Adrenal gland (tissue), 12 donors: Measurements from ENCODE around the gene MBTD1. TPM values are rescaled to one million over a fixed set of nuclear protein-coding genes. Genes with fewer than 3 reads are reported as not detected.

Source experiments
- DNase-seq, 7 donors: peaks; one replicate each; pipeline ENCODE4 v3.0.0-alpha.2; 2019 to 2020
- H3K27ac ChIP-seq, 5 donors: fragments of 200-600 bp; sonication (generic) in 4 of 5; 1 replicate in 3 of 5; 2 replicates in 2 of 5; pipeline versions ENCODE4 v1.5.1 to v1.8.0; 2016 to 2020; ENCODE audit warnings: mild to moderate bottlenecking in 1 of 5
- H3K27me3 ChIP-seq: fragments of 200-600 bp; 2 replicates; pipeline ENCODE4 v1.8.0; 2021
- H3K36me3 ChIP-seq, 2 donors: fragments of 200-600 bp; replicated peaks in 1 of 2; 1 replicate in 1 of 2; 2 replicates in 1 of 2; pipeline versions ENCODE4 v1.5.1 to v1.8.0; 2018 to 2022
- H3K4me1 ChIP-seq, 2 donors: fragments of 200-600 bp; replicated peaks in 1 of 2; 1 replicate in 1 of 2; 2 replicates in 1 of 2; pipeline versions ENCODE4 v1.5.1 to v1.8.0; 2018 to 2021
- H3K4me3 ChIP-seq, 4 donors: fragments of 200-600 bp; sonication (generic) in 3 of 4; one replicate each; pipeline ENCODE4 v1.5.1; 2016 to 2018
- H3K9me3 ChIP-seq, 3 donors: fragments of 200-600 bp; sonication (generic) in 1 of 3; replicated peaks in 1 of 3; 1 replicate in 2 of 3; 2 replicates in 1 of 3; pipeline versions ENCODE4 v1.5.1 to v1.8.0; 2016 to 2021
- CTCF ChIP-seq, 6 experiments: fragments of 450-650 bp in 4 of 6; fragments of 200-600 bp in 2 of 6; sonication (generic) in 1 of 6; IDR thresholded peaks; 1 replicate in 5 of 6; 2 replicates in 1 of 6; pipeline versions ENCODE4 v1.5.1 to v1.8.0; 2016 to 2021; ENCODE audit warnings: antibody characterized with exemption in 6 of 6, mild to moderate bottlenecking in 2 of 6, moderate library complexity in 1 of 6
- POLR2A ChIP-seq, 2 donors: fragments of 450-650 bp; IDR thresholded peaks; one replicate each; pipeline ENCODE4 v1.6.1; 2017; ENCODE audit warnings: antibody characterized with exemption in 2 of 2, mild to moderate bottlenecking in 2 of 2, moderate library complexity in 1 of 2
- WGBS, 4 donors: extraction: QIAGEN DNeasy Blood & Tissue Kit in 2 of 4; methylation state at CpG; one replicate each; pipeline versions ENCODE4 v1.1.5 to v1.1.7; 2013 to 2017; 5-methylcytosine and 5-hydroxymethylcytosine counted together
- intact Hi-C, 2 donors: fragments of 100-400 bp; cut with DNase I; formaldehyde crosslinking; loops; one replicate each; pipeline versions ENCODE4 v1.14.1 to v1.15.0; 2022 to 2023
- polyA plus RNA-seq, 3 donors: library from polyadenylated mRNA; stranded (reverse); fragments of 200-250 nt in 2 of 3; fragments of 350-450 nt in 1 of 3; fragmentation: Illumina TruSeq in 1 of 3; extraction: RNeasy Lipid Tissue Mini Kit (QIAGEN cat#74804) in 1 of 3; gene quantifications; one replicate each; pipeline ENCODE4 v1.2.3, GENCODE V29; 2013 to 2014
- total RNA-seq, 9 donors: library from RNA; depleted of rRNA in 4 of 9; stranded (reverse); fragments of >200 nt in 4 of 9; fragments of 120-200 nt in 1 of 9; fragmentation: NEBNext Ultra II Directional in 1 of 9; extraction: Animal tissue kit (Norgen Biotek cat#: 25700) in 1 of 9; gene quantifications; one replicate each; pipeline versions ENCODE4 v1.1.0 to v1.2.4, GENCODE V29; 2013 to 2023
- donor health status: healthy with polysubstance abuse.
- donor health status: Bipolar disorder and iron deficiency.
- donor health status: DM: yes; HTN: yes; CAD: no.
- donor health status: DM: no; HTN: no; CAD: no.
- donor health status: DM: no; HTN: no; CAD: no.
- donor health status: DM: yes; HTN: yes; CAD: no.

The MBTD1 gene
- total and polyA plus RNA-seq, 12 donors: 5.5 to 20.0 (median 10.3) TPM

GRCh38 chr17:51150932-51151331 is 108.9 kb downstream of the MBTD1 start:
- H3K27me3 ChIP-seq: no peaks in the 10 kb centered on the region
- H3K36me3 ChIP-seq: no peaks in the 10 kb centered on the region
- DNase-seq: no peak
- H3K27ac ChIP-seq: no peak overlapping the region
- H3K4me1 ChIP-seq: peaks cover 7 to 19% of the 10 kb centered on the region in 2 donors
- no peak for TF ChIP-seq POLR2A (IDR thresholded peaks at IDR 0.05)
- TF ChIP-seq CTCF (IDR thresholded peaks at IDR 0.05): no peak
- H3K9me3 ChIP-seq: no peaks in the 10 kb centered on the region
- intact Hi-C loops: loop anchor here in 1 of 2 donors (5.0 kb wide), 1 partner anchor 149 kb away; no protein-coding TSS in a partner anchor
- 77 to 93% (median 83%) methylated on average over 5 of the region's 5 CpGs for WGBS, 4 donors
- no peak overlapping the region for H3K4me3 ChIP-seq

GRCh38 chr17:51149163-51149562 is 110.7 kb downstream of the MBTD1 start:
- peaks cover 3 to 10% of the 10 kb centered on the region in 2 donors for H3K4me1 ChIP-seq
- H3K9me3 ChIP-seq: no peaks in the 10 kb centered on the region
- WGBS, 4 donors: 75 to 97% (median 85%) methylated on average over 2 of the region's 2 CpGs
- no peak for DNase-seq
- H3K36me3 ChIP-seq: no peaks in the 10 kb centered on the region
- H3K27me3 ChIP-seq: no peaks in the 10 kb centered on the region
- no peak overlapping the region for H3K4me3 ChIP-seq
- TF ChIP-seq POLR2A (IDR thresholded peaks at IDR 0.05): no peak
- TF ChIP-seq CTCF (IDR thresholded peaks at IDR 0.05): no peak
- intact Hi-C loops: loop anchor here in 1 of 2 donors (10.0 kb wide), 1 partner anchor 144 kb away; no protein-coding TSS in a partner anchor
- H3K27ac ChIP-seq: no peak overlapping the region

DNA sequence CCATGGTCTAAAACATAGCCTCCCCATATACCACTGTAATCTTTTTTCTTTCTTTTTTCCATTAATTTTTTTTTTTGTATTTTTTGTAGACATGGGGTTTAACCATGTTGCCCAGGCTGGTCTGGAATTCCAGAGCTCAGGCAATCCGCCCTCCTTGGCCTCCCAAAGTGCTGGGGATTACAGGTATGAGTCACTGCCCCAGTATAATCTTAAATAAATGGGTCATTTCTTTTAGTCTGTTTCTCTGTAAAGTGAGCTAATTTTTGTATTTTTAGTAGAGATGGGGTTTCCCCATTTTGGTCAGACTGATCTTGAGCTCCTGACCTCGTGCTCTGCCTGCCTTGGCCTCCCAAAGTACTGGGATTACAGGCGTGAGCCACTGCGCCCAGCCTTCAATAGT is 112.2 kb downstream of the MBTD1 start:
- 44 to 60% (median 57%) methylated on average over 4 of the region's 4 CpGs for WGBS, 4 donors
- no peaks in the 10 kb centered on the region for H3K9me3 ChIP-seq
- intact Hi-C loops: loop anchor here in 1 of 2 donors (10.0 kb wide), 1 partner anchor 143 kb away; no protein-coding TSS in a partner anchor
- H3K27me3 ChIP-seq: no peaks in the 10 kb centered on the region
- peaks cover 0 to 4% of the 10 kb centered on the region in 2 donors for H3K4me1 ChIP-seq
- DNase-seq: peak in 2 of 7 donors; percentile 16 to 22
- no peaks in the 10 kb centered on the region for H3K36me3 ChIP-seq
- H3K4me3 ChIP-seq: no peak overlapping the region
- peak overlapping the region in 2 of 5 donors; percentile 17 to 49 for H3K27ac ChIP-seq
- TF ChIP-seq CTCF (IDR thresholded peaks at IDR 0.05) (no peak), POLR2A (IDR thresholded peaks at IDR 0.05) (no peak)

DNA sequence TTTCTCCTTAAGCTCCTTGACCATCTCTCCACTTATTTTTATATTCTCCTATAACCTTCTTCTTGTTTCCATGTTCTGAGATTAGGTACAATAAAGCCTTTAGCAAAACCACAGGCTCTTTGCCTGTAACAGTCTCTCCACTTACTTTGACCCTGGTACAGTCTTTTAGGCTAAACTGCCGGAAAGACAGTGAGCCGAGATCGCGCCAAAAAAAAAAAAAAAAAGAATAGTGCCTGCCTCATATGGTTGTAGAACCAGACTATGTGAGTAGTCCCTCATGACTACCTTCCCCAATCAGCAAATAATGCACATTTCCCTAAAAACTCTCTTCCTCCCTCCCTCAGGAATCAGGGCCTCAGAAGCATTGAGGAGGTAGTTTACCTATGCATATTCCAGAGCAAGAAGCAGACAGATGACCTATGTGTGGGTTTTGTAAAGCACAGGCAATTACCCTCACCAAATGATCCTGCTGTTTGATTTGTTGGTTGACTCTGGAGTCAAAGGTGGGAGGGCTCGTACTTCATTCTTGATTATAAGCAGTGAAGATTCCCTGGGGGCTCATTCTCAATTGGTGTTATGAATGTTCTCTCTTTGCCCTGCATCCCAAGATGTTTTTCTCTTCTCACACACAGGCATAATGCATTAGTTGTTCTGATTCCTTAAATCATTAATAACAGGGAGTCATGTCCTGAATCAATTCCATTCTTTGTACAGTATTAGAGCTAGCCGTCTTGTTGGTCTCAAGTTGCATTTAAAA is 115.4 kb downstream of the MBTD1 start:
- Histone ChIP-seq H3K36me3 (no peaks in the 10 kb centered on the region), H3K27ac (no peak overlapping the region), H3K4me3 (no peak overlapping the region), H3K27me3 (no peaks in the 10 kb centered on the region), H3K9me3 (no peaks in the 10 kb centered on the region), H3K4me1 (no peaks in the 10 kb centered on the region)
- 61 to 85% (median 74%) methylated on average over 6 of the region's 6 CpGs for WGBS, 4 donors
- intact Hi-C loops: loop anchor here in 1 of 2 donors (10.0 kb wide), 1 partner anchor 140 kb away; no protein-coding TSS in a partner anchor
- no peak for DNase-seq
- TF ChIP-seq POLR2A (IDR thresholded peaks at IDR 0.05) (no peak), CTCF (IDR thresholded peaks at IDR 0.05) (no peak)
